Measurements from ENCODE around the gene ZHX3. TPM values are rescaled to one million over a fixed set of nuclear protein-coding genes. Genes with fewer than 3 reads are reported as not detected.

ZHX3 gene
- total and polyA plus RNA-seq, 7 experiments from 2014 or later = 6.6 to 12.8 (median 8.1) TPM

DNA sequence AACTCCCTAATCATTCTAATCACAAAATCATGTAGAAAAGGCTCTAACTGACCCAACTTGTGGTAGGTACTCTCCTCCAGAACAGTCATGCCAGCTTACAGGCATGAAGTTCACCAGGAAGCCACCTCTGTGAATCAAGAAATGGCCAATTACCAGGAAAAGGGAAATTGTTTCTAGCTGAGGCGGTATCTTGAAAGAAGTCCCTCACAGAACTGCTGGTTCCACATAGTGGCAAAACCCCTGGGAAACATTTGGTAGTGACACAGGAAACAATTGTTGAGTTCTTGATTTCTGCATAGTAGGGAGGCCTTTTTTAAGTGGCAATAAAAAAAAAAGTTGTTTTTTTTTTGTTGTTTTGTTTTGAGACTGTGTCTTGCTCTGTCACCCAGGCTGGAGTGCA lies 3.4 kb upstream of the ZHX3 start:
- no peaks in the 10 kb centered on the region for H3K27me3 ChIP-seq (ENCODE audit: control insufficient read depth in 2 of 2, insufficient read depth in 2 of 2, low read length in 2 of 2)
- ATAC-seq = no peak
- no peaks in the 10 kb centered on the region for H3K36me3 ChIP-seq (ENCODE audit: control insufficient read depth in 2 of 3, insufficient read depth in 3 of 3, low read length in 3 of 3)
- no peak for DNase-seq
- H3K4me3 ChIP-seq (ENCODE audit: low read length) = no peak overlapping the region
- Mint-ChIP-seq H3K27me3 (peaks cover 0 to 7% (median 0%) of the 10 kb centered on the region in 5 donors), H3K27ac (peak overlapping the region in 3 of 9 donors; percentile 29 to 38 (median 33)), H3K36me3 (no peaks in the 10 kb centered on the region), H3K4me3 (no peak overlapping the region), H3K9me3 (no peaks in the 10 kb centered on the region), H3K4me1 (peaks cover 10 to 23% (median 20%) of the 10 kb centered on the region in 7 donors)
- POLR2A ChIA-PET = no interaction called here
- no peaks in the 10 kb centered on the region for H3K9me3 ChIP-seq (ENCODE audit: control insufficient read depth in 2 of 3, low read length in 3 of 3)
- intact Hi-C loops (cut with micrococcal nuclease) = no loop called here
- no peak overlapping the region for H3K27ac ChIP-seq (ENCODE audit: low read depth, low read length)
- H3K4me1 ChIP-seq (ENCODE audit: control insufficient read depth in 2 of 2, insufficient read depth in 2 of 2, low read length in 2 of 2) = no peaks in the 10 kb centered on the region
- CTCF ChIA-PET = no interaction called here

DNA sequence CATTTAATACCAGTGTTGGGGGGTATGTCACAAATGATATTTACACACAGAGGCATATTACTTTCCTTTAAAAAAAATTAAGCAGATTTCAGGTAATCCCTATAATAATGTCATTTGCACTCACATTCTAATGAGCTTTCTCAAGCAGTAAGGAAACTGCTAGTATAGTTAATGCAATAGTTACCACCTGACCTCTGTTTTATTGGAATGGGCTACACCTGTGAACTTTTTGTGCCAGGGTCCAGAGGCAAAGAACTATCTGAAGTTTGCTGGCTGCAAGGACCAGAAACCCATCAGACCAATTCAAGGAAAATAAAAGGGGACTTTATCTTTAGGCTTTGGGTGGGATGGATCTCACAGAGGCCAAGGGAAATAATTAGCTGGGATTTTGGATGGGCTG lies 2.9 kb upstream of the ZHX3 start:
- H3K27me3 Mint-ChIP-seq = peaks cover 0 to 7% (median 0%) of the 10 kb centered on the region in 5 donors
- H3K27ac Mint-ChIP-seq = peak overlapping the region in 6 of 9 donors; percentile 1 to 87 (median 31)
- Histone ChIP-seq H3K36me3 (ENCODE audit: control insufficient read depth in 2 of 3, insufficient read depth in 3 of 3, low read length in 3 of 3) (no peaks in the 10 kb centered on the region), H3K27me3 (ENCODE audit: control insufficient read depth in 2 of 2, insufficient read depth in 2 of 2, low read length in 2 of 2) (no peaks in the 10 kb centered on the region), H3K4me3 (ENCODE audit: low read length) (no peak overlapping the region), H3K9me3 (ENCODE audit: control insufficient read depth in 2 of 3, low read length in 3 of 3) (no peaks in the 10 kb centered on the region), H3K4me1 (ENCODE audit: control insufficient read depth in 2 of 2, insufficient read depth in 2 of 2, low read length in 2 of 2) (no peaks in the 10 kb centered on the region), H3K27ac (ENCODE audit: low read depth, low read length) (no peak overlapping the region)
- no peak for ATAC-seq
- intact Hi-C loops (cut with micrococcal nuclease) = no loop called here
- H3K4me1 Mint-ChIP-seq = peaks cover 11 to 26% (median 23%) of the 10 kb centered on the region in 7 donors
- H3K9me3 Mint-ChIP-seq = no peaks in the 10 kb centered on the region
- H3K36me3 Mint-ChIP-seq = no peaks in the 10 kb centered on the region
- POLR2A ChIA-PET = interaction anchor here (0.7 kb wide), 1 partner anchor 26 kb away, joined by 3 read pairs; no protein-coding TSS in a partner anchor
- H3K4me3 Mint-ChIP-seq = no peak overlapping the region
- CTCF ChIA-PET = no interaction called here
- DNase-seq = no peak

DNA sequence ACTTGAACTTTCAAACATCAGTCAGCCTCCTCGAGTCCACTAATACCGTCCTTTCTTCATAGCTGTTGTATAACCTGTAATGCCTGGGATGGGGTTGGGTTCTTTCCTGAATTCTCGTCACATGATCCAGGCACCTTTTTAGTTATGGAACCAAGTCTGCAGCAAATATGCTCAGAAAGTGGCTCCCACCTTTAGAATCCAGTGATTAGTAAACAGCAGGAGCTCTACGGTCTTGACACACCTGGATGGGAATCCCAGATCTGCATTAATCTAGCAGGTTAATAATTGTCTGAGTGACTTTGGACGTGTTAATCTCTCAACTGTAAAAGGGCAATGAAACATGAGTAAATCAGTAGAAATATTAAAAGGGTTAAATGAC lies 729 bp upstream of the ZHX3 start:
- no peaks in the 10 kb centered on the region for H3K36me3 Mint-ChIP-seq

DNA sequence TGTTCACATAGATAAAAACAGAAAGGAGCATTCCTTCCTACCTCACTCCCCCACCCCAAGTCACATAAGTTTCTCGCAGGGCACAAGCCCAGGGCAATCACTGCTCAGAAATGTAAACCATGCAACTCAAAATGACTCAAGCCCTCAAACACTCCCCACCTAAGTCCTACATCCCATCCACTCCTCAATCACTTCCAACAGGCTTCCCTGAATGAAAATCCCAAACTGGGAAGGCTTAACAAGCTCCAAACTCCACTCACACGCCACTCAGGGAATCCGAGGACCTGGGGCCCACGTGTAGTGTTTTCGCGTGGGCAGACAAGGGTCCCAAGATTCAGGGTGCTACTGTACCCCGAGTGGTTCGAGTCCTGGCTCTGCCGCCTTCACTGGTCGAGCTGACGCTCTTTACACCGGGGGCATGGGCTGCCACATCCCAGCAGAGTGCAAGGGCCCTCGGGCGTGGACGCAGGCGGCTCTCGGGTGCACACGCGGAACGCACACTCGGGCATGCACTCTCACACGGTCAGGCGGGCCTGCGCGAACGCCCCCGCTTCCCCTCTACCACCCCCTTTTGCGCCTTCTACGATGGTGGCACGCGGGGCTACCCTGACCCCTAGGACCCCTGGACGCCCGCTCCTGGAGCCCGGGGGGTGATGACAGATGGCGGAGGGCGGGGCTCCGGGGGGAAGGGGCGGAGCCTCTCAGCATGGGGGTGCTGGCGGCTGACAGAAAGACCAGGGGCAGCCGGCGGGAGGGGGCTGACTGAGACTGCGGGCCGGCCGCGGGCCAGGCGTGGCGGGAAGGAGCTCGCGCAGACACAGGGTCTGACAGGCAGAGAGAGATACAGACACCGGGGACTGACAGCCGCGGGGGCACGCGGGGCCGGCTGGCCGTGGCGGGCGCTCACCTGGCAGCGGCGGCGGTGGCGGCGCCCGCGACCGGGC lies 657 bp downstream of the ZHX3 start:
- Mint-ChIP-seq H3K27me3 (peaks cover 0 to 7% (median 0%) of the 10 kb centered on the region in 5 donors), H3K4me3 (peak overlapping the region; percentile 67 to 92 (median 84)), H3K27ac (peak overlapping the region; percentile 29 to 87 (median 76)), H3K9me3 (no peaks in the 10 kb centered on the region), H3K36me3 (no peaks in the 10 kb centered on the region), H3K4me1 (peaks cover 11 to 34% (median 28%) of the 10 kb centered on the region in 7 donors)
- POLR2A ChIA-PET = interaction anchor here (1.3 kb wide), 1 partner anchor 11 kb away, joined by 4 read pairs; no protein-coding TSS in a partner anchor
- CTCF ChIA-PET = no interaction called here
- intact Hi-C loops (cut with micrococcal nuclease) = loop anchor here (1.0 to 5.0 kb wide), 12 partner anchors 12 to 376 kb away; partner anchors contain the start of genes CHD6 (in 2 of the 2), LPIN3 (in 2 of the 2), PLCG1 (in 2 of the 2) and TOP1 (in 2 of the 2)
- no peaks in the 10 kb centered on the region for H3K4me1 ChIP-seq (ENCODE audit: control insufficient read depth in 2 of 2, insufficient read depth in 2 of 2, low read length in 2 of 2)
- H3K9me3 ChIP-seq (ENCODE audit: control insufficient read depth in 2 of 3, low read length in 3 of 3) = no peaks in the 10 kb centered on the region
- H3K36me3 ChIP-seq (ENCODE audit: control insufficient read depth in 2 of 3, insufficient read depth in 3 of 3, low read length in 3 of 3) = no peaks in the 10 kb centered on the region
- peak overlapping the region; percentile 75 for H3K27ac ChIP-seq (ENCODE audit: low read depth, low read length)
- no peaks in the 10 kb centered on the region for H3K27me3 ChIP-seq (ENCODE audit: control insufficient read depth in 2 of 2, insufficient read depth in 2 of 2, low read length in 2 of 2)
- ATAC-seq = peak; percentile 66
- DNase-seq = peak in 8 of 9 donors; percentile 37 to 75 (median 54)
- H3K4me3 ChIP-seq (ENCODE audit: low read length) = peak overlapping the region; percentile 47

More for the DNA sequence above, 729 bp upstream of the ZHX3 start:
- no peak for ATAC-seq
- Mint-ChIP-seq H3K9me3 (no peaks in the 10 kb centered on the region), H3K27ac (peak overlapping the region in 7 of 9 donors; percentile 57 to 87 (median 84)), H3K27me3 (peaks cover 0 to 7% (median 0%) of the 10 kb centered on the region in 5 donors), H3K4me1 (peaks cover 11 to 34% (median 28%) of the 10 kb centered on the region in 7 donors), H3K4me3 (peak overlapping the region; percentile 58 to 86 (median 76))
- DNase-seq = no peak
- no peaks in the 10 kb centered on the region for H3K27me3 ChIP-seq (ENCODE audit: control insufficient read depth in 2 of 2, insufficient read depth in 2 of 2, low read length in 2 of 2)
- no peaks in the 10 kb centered on the region for H3K9me3 ChIP-seq (ENCODE audit: control insufficient read depth in 2 of 3, low read length in 3 of 3)
- no peaks in the 10 kb centered on the region for H3K4me1 ChIP-seq (ENCODE audit: control insufficient read depth in 2 of 2, insufficient read depth in 2 of 2, low read length in 2 of 2)
- ChIA-PET CTCF (no interaction called here), POLR2A (no interaction called here)
- no peaks in the 10 kb centered on the region for H3K36me3 ChIP-seq (ENCODE audit: control insufficient read depth in 2 of 3, insufficient read depth in 3 of 3, low read length in 3 of 3)
- intact Hi-C loops (cut with micrococcal nuclease) = loop anchor here (5.0 kb wide), 3 partner anchors 86 to 271 kb away; no protein-coding TSS in a partner anchor
- no peak overlapping the region for H3K4me3 ChIP-seq (ENCODE audit: low read length)
- peak overlapping the region; percentile 59 for H3K27ac ChIP-seq (ENCODE audit: low read depth, low read length)

DNA sequence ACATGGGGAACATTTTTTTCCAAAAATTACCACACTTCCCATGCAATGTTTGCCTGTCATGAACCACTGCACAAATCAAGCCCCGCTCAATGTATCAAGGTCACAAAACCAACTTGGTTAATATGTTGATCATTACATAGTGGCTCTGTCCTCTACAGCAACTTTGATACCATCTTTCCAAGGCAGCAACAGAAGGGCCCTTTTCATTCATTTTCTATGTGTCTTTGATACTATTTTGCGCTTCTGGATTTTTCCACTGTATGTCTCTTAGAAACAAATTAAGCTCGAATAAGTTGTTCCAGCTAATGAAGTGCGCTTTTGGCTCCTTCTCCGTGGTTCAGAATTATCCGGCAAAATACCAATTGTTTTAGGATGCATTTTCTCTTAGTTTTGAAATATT lies 1.5 kb downstream of the ZHX3 start:
- ChIA-PET CTCF (no interaction called here), POLR2A (interaction anchor here (0.6 kb wide), 1 partner anchor 158 kb away, joined by 3 read pairs; no protein-coding TSS in a partner anchor)
- no peaks in the 10 kb centered on the region for H3K9me3 Mint-ChIP-seq
- Histone ChIP-seq H3K27ac (ENCODE audit: low read depth, low read length) (no peak overlapping the region), H3K4me1 (ENCODE audit: control insufficient read depth in 2 of 2, insufficient read depth in 2 of 2, low read length in 2 of 2) (no peaks in the 10 kb centered on the region), H3K36me3 (ENCODE audit: control insufficient read depth in 2 of 3, insufficient read depth in 3 of 3, low read length in 3 of 3) (no peaks in the 10 kb centered on the region), H3K9me3 (ENCODE audit: control insufficient read depth in 2 of 3, low read length in 3 of 3) (no peaks in the 10 kb centered on the region), H3K27me3 (ENCODE audit: control insufficient read depth in 2 of 2, insufficient read depth in 2 of 2, low read length in 2 of 2) (no peaks in the 10 kb centered on the region), H3K4me3 (ENCODE audit: low read length) (no peak overlapping the region)
- H3K36me3 Mint-ChIP-seq = no peaks in the 10 kb centered on the region
- H3K27me3 Mint-ChIP-seq = peaks cover 0 to 7% (median 0%) of the 10 kb centered on the region in 5 donors
- peak overlapping the region in 8 of 9 donors; percentile 29 to 87 (median 72) for H3K27ac Mint-ChIP-seq
- peak overlapping the region; percentile 67 to 92 (median 84) for H3K4me3 Mint-ChIP-seq
- DNase-seq = no peak
- no peak for ATAC-seq
- intact Hi-C loops (cut with micrococcal nuclease) = loop anchor here (2.0 to 5.0 kb wide), 5 partner anchors 84 to 377 kb away; no protein-coding TSS in a partner anchor
- H3K4me1 Mint-ChIP-seq = peaks cover 13 to 34% (median 28%) of the 10 kb centered on the region in 7 donors

DNA sequence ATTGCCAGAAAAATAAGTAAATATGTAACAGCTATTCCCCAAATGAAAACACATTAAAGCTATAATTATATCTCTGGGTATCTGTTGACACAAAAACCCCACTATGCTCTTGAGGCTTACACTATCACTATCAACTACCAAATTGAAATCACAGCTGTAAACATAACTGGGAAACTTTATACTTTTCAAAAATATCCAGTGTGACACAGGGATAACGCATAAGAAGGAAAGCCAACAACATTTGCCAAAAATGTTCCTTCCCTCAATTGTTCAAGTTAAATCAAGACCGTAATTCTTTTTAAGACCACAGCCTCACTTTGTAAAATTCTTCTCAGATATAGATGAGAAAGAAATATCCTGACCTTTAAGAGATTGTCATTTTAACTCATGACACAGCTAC lies 3.1 kb downstream of the ZHX3 start:
- ChIA-PET CTCF (no interaction called here), POLR2A (no interaction called here)
- no peak for ATAC-seq
- peaks cover 18 to 40% (median 26%) of the 10 kb centered on the region in 7 donors for H3K4me1 Mint-ChIP-seq
- H3K27ac Mint-ChIP-seq = no peak overlapping the region
- H3K9me3 ChIP-seq (ENCODE audit: control insufficient read depth in 2 of 3, low read length in 3 of 3) = no peaks in the 10 kb centered on the region
- H3K4me3 Mint-ChIP-seq = peak overlapping the region in 1 of 10 donors; percentile 39
- DNase-seq = no peak
- H3K9me3 Mint-ChIP-seq = no peaks in the 10 kb centered on the region
- no peak overlapping the region for H3K27ac ChIP-seq (ENCODE audit: low read depth, low read length)
- intact Hi-C loops (cut with micrococcal nuclease) = no loop called here
- H3K27me3 Mint-ChIP-seq = peaks cover 0 to 6% (median 0%) of the 10 kb centered on the region in 5 donors
- H3K4me3 ChIP-seq (ENCODE audit: low read length) = no peak overlapping the region
- no peaks in the 10 kb centered on the region for H3K36me3 ChIP-seq (ENCODE audit: control insufficient read depth in 2 of 3, insufficient read depth in 3 of 3, low read length in 3 of 3)
- H3K27me3 ChIP-seq (ENCODE audit: control insufficient read depth in 2 of 2, insufficient read depth in 2 of 2, low read length in 2 of 2) = no peaks in the 10 kb centered on the region
- no peaks in the 10 kb centered on the region for H3K4me1 ChIP-seq (ENCODE audit: control insufficient read depth in 2 of 2, insufficient read depth in 2 of 2, low read length in 2 of 2)
- peaks cover 0 to 6% (median 0%) of the 10 kb centered on the region in 5 donors for H3K36me3 Mint-ChIP-seq
